ENCODE data around the gene ENO2. TPM values are rescaled to one million over a fixed set of nuclear protein-coding genes. Genes with fewer than 3 reads are reported as not detected.

Gene ENO2
- total RNA-seq, 2 donors from 2014 or later, result 45.6 to 57.1 TPM

DNA sequence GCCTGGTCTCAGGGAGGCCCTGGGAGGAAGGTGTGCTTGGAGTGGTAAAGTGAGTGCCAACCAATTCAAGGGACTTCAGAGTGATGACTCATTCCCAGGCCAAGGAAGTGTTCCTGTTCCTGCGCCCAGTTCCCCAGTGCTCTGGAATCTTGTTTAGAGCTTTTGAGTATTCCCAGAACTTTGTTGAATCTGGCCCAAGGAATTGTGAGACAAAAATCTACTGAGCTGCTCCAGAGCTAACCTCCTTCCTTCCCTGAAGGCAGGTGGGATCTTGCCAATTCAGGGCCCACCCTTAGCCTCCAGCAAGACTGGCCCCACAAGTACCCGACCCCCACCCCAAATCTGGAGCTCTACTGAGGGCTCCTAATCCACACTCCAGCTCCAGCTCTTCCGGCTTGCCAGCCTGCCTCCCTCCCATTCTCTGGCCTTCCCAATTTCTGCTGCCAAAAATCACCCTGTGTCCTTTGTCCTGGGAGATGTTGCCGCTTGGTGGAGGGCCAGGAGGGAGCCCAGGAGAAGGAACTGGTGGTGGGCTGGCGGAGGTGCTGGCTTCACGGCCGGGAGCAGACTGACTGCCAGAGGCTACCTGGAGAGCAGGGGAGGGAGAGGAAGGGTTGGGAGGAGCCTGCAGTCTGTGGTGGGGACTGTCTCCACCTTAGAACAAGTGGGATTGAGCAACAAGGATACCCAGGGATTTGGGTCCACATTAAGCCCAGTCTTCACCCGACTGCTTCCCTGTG lies 11.3 kb downstream of the ENO2 start:
- intact Hi-C loops (cut with DNase I), result loop anchor here (2.0 to 5.0 kb wide), 2 partner anchors 43 to 58 kb away; partner anchors contain the start of gene TPI1 (in 1 of the 2)
- no peak for DNase-seq (ENCODE audit: low spot score)

GRCh38 chr12:6927379-6928021 lies 13.1 kb downstream of the ENO2 start, which contains the start of gene ATN1:
Gene ATN1, plus strand, starts transcription at chr12:6927959. Its CDS starts 6,043 bp downstream, at chr12:6934002.
- intact Hi-C loops (cut with DNase I), result loop anchor here in 1 of 2 donors (5.0 kb wide), 1 partner anchor 60 kb away; the partner anchor contains the start of gene TPI1
- peak; percentile 94 for DNase-seq (ENCODE audit: low spot score)

GRCh38 chr12:6928022-6928702 lies 13.8 kb downstream of the ENO2 start:
- peak; percentile 73 for DNase-seq (ENCODE audit: low spot score)
- intact Hi-C loops (cut with DNase I), result loop anchor here in 1 of 2 donors (5.0 kb wide), 1 partner anchor 61 kb away; the partner anchor contains the start of gene TPI1

- intact Hi-C loops (cut with DNase I), result loop anchor here in 1 of 2 donors (5.0 kb wide), 1 partner anchor 62 kb away; the partner anchor contains the start of gene TPI1
- DNase-seq (ENCODE audit: low spot score), result no peak
Measured at GRCh38 chr12:6928703-6929407, 14.5 kb downstream of the ENO2 start.

DNA sequence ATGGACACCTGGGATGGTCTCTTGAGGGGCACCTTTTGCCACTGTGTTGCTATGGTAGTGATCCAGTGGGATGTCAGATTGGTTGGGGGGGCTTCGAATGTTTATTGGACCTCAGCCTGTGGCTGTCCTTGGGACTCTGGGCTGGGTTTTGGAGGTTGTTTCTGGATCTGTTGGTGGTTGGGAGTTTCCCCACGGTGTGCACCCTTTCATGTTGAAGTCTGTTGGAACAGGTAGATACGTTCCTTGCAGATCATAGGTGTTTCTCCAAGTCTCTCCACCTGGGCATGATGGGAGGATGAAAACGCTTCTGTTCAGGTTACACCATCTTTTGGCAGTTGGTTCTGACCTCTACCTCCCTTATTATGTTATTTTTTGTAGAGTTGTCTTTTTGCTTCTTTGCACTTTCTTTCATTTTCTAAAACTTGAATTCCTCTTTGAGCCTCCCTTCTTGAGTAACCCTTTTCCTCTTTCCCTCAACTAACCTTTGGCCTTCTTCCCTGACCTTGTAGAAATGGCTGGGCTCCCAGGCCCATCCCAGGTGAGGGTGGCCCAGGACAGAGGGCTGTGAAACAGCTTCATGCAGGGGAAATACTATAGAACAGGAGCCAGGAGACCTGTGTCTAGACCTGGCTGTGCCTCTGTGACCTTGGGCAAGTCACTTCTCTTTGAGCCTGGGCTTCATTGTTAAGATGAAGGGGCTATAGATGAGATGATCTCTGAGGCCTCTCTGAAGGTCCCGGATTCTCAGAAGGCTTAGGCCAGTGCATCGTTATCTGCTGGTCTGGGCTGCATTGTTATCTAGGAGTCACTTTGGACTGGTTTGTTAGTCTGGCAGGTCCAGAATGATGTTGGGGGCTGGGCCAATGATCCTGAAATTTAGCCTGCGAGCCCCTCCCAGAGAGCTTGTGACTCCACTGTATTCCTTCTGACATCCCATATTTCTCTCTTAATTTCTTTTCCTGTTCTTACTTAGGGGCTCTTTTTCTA lies 15.4 kb downstream of the ENO2 start:
- DNase-seq (ENCODE audit: low spot score), result no peak
- intact Hi-C loops (cut with DNase I), result loop anchor here (5.0 kb wide), 2 partner anchors 62 to 442 kb away; partner anchors contain the start of gene TPI1 (in 1 of the 2)

DNA sequence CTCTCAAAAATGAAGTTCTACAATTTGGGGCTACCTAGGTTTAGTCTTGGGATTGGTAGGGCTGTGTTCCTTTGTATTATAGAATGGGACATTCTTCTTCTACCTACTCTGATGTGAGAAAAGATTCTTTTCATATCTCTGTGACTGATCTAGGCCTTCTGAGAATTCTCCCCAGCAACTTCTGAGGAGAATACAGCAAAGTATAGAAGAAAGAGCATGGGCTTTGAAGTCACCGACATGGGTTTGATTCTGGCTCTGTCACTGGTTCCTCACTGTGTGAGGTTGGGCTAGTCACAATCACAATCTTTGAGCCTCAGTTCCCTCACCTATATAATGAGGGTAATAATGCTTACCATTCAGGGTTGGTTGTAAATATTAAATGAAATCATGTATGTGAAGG lies 18.4 kb downstream of the ENO2 start:
- no peak for DNase-seq (ENCODE audit: low spot score)
- intact Hi-C loops (cut with DNase I), result loop anchor here in 1 of 2 donors (5.0 kb wide), 1 partner anchor 445 kb away; no protein-coding TSS in a partner anchor

- intact Hi-C loops (cut with DNase I), result loop anchor here in 1 of 2 donors (5.0 kb wide), 1 partner anchor 447 kb away; no protein-coding TSS in a partner anchor
- no peak for DNase-seq (ENCODE audit: low spot score)
Measured at GRCh38 chr12:6934110-6934509, 19.7 kb downstream of the ENO2 start.

DNA sequence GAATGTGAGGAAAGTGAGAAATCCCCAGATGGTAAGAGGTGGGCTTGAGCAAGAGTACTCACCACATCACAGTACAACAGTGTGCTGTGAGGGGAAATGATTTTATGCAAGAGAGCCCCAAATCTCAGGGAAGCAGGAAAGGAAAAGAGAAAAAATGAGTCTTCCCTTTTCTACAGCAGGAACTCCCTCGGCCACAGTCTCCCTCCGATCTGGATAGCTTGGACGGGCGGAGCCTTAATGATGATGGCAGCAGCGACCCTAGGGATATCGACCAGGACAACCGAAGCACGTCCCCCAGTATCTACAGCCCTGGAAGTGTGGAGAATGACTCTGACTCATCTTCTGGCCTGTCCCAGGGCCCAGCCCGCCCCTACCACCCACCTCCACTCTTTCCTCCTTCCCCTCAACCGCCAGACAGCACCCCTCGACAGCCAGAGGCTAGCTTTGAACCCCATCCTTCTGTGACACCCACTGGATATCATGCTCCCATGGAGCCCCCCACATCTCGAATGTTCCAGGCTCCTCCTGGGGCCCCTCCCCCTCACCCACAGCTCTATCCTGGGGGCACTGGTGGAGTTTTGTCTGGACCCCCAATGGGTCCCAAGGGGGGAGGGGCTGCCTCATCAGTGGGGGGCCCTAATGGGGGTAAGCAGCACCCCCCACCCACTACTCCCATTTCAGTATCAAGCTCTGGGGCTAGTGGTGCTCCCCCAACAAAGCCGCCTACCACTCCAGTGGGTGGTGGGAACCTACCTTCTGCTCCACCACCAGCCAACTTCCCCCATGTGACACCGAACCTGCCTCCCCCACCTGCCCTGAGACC lies 21.2 kb downstream of the ENO2 start:
- intact Hi-C loops (cut with DNase I), result no loop called here
- no peak for DNase-seq (ENCODE audit: low spot score)

- intact Hi-C loops (cut with DNase I), result no loop called here
- DNase-seq (ENCODE audit: low spot score), result no peak
Measured at GRCh38 chr12:6936194-6936635, 21.8 kb downstream of the ENO2 start.

DNA sequence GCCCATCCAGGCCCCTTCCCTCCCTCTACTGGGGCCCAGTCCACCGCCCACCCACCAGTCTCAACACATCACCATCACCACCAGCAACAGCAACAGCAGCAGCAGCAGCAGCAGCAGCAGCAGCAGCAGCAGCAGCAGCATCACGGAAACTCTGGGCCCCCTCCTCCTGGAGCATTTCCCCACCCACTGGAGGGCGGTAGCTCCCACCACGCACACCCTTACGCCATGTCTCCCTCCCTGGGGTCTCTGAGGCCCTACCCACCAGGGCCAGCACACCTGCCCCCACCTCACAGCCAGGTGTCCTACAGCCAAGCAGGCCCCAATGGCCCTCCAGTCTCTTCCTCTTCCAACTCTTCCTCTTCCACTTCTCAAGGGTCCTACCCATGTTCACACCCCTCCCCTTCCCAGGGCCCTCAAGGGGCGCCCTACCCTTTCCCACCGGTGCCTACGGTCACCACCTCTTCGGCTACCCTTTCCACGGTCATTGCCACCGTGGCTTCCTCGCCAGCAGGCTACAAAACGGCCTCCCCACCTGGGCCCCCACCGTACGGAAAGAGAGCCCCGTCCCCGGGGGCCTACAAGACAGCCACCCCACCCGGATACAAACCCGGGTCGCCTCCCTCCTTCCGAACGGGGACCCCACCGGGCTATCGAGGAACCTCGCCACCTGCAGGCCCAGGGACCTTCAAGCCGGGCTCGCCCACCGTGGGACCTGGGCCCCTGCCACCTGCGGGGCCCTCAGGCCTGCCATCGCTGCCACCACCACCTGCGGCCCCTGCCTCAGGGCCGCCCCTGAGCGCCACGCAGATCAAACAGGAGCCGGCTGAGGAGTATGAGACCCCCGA lies 22.5 kb downstream of the ENO2 start:
- intact Hi-C loops (cut with DNase I), result no loop called here
- DNase-seq (ENCODE audit: low spot score), result no peak

DNA sequence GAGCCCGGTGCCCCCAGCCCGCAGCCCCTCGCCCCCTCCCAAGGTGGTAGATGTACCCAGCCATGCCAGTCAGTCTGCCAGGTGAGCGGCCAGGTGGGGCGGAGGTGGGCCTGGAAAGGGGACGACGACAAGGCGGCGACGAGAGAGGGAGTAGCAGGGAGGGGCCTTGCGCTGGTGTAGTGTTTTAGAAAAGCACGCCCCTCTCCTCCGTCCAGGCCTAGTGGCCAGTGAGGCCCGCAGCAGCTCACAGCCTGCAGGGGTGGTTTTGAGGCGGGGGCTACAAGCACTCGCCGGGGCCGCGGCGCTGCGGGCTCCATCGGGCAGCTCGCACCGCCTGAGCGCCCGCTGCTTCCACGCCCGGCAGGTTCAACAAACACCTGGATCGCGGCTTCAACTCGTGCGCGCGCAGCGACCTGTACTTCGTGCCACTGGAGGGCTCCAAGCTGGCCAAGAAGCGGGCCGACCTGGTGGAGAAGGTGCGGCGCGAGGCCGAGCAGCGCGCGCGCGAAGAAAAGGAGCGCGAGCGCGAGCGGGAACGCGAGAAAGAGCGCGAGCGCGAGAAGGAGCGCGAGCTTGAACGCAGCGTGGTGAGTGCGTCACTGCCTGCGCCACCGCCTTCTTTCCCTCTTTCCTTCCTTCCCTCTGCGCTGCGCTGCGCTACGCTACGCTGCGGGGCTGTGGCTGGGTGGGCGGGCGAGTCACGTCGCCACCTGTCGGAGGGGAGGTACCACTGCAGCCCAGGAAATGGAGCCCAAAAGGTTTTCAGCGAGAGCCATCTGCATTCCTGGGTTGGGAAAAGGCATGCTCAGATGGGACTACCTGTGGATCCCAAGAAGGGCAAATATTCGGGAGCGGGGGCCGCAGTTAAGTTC lies 23.3 kb downstream of the ENO2 start:
- peak; percentile 98 for DNase-seq (ENCODE audit: low spot score)
- intact Hi-C loops (cut with DNase I), result loop anchor here in 1 of 2 donors (2.0 kb wide), 1 partner anchor 67 kb away; no protein-coding TSS in a partner anchor

GRCh38 chr12:6938353-6939190 lies 24.2 kb downstream of the ENO2 start:
- DNase-seq (ENCODE audit: low spot score), result peak; percentile 84

DNA sequence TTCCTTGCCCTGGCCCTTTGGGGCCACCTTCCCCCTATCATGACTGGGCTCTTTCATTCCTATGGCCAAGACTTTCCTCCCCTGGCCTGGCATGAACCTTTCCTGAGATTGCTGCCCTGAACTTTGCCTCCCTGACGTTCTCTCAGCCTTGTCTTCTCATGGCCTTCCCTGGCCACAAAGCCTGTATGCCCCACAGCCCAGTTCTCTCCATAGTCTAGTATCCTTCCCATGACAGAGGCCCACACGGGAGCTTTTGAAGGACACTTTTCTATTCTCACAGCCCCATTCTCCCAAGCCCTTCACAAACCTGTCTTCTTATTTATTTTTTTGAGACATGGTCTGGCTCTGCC lies 24.8 kb downstream of the ENO2 start:
- DNase-seq (ENCODE audit: low spot score), result no peak
- intact Hi-C loops (cut with DNase I), result loop anchor here in 1 of 2 donors (2.0 kb wide), 1 partner anchor 68 kb away; no protein-coding TSS in a partner anchor

More at GRCh38 chr12:6938353-6939190, 24.2 kb downstream of the ENO2 start:
- intact Hi-C loops (cut with DNase I), result loop anchor here in 1 of 2 donors (2.0 kb wide), 1 partner anchor 68 kb away; no protein-coding TSS in a partner anchor

GRCh38 chr12:6941267-6941666 lies 26.9 kb downstream of the ENO2 start:
- intact Hi-C loops (cut with DNase I), result no loop called here

More at GRCh38 chr12:6941267-6941666, 26.9 kb downstream of the ENO2 start:
- DNase-seq (ENCODE audit: low spot score), result no peak

Measured in posterior vena cava (tissue), 2 donors.